Transverse colon (tissue), 4 donors: ENCODE measurements around the gene YTHDC2. TPM values are rescaled to one million over a fixed set of nuclear protein-coding genes. Genes with fewer than 3 reads are reported as not detected.
A peak's percentile ranks its signal among the peaks of the same experiment; 100 is the strongest.

ENCODE experiments used
- DNase-seq: peaks from one replicate; pipeline ENCODE4 v3.0.0-alpha.2; 2019
- H3K27ac ChIP-seq, 4 donors: fragments of 200-600 bp; sonication (generic); 2 replicates each; pipeline ENCODE4 v1.5.1; 2016 to 2018; ENCODE audit warnings: inconsistent platforms in 4 of 4
- H3K27me3 ChIP-seq: fragments of 200-600 bp; sonication (generic); 2 replicates; pipeline ENCODE4 v1.5.1; 2017; ENCODE audit warnings: inconsistent platforms
- H3K36me3 ChIP-seq, 4 donors: fragments of 200-600 bp; sonication (generic); 2 replicates each; pipeline ENCODE4 v1.5.1; 2017 to 2019; ENCODE audit warnings: inconsistent platforms in 4 of 4
- H3K4me1 ChIP-seq, 4 donors: fragments of 200-600 bp; sonication (generic); 2 replicates each; pipeline ENCODE4 v1.5.1; 2017 to 2020; ENCODE audit warnings: inconsistent platforms in 4 of 4
- H3K4me3 ChIP-seq, 4 donors: fragments of 200-600 bp; sonication (generic); 1 replicate in 1 of 4; 2 replicates in 3 of 4; pipeline versions ENCODE4 v1.5.1 to v1.6.1; 2017 to 2019; ENCODE audit warnings: inconsistent platforms in 4 of 4
- H3K9me3 ChIP-seq, 2 donors: fragments of 200-600 bp; sonication (generic); 2 replicates each; pipeline ENCODE4 v1.5.1; 2017 to 2019; ENCODE audit warnings: inconsistent platforms in 2 of 2
- CTCF ChIP-seq, 5 experiments: fragments of 200-600 bp in 3 of 5; fragments of 450-650 bp in 2 of 5; sonication (generic) in 3 of 5; IDR thresholded peaks; 1 replicate in 2 of 5; 2 replicates in 3 of 5; pipeline ENCODE4 v1.5.1; 2016 to 2017; ENCODE audit warnings: antibody characterized with exemption in 5 of 5, inconsistent platforms in 3 of 5, mild to moderate bottlenecking in 2 of 5, moderate library complexity in 1 of 5
- EP300 ChIP-seq: sonication (generic); formaldehyde crosslinking; IDR thresholded peaks from one replicate; pipeline ENCODE4 v1.6.1; 2017; ENCODE audit warnings: antibody characterized with exemption, low read depth
- POLR2A ChIP-seq: fragments of 450-650 bp; IDR thresholded peaks from one replicate; pipeline ENCODE4 v1.6.1; 2016; ENCODE audit warnings: antibody characterized with exemption, mild to moderate bottlenecking, moderate library complexity
- POLR2AphosphoS5 ChIP-seq, 3 donors: sonication (generic); formaldehyde crosslinking; IDR thresholded peaks; one replicate each; pipeline ENCODE4 v1.6.1; 2016; ENCODE audit warnings: antibody characterized with exemption in 3 of 3
- WGBS, 2 donors: methylation state at CpG; one replicate each; pipeline ENCODE4 v1.1.5; 2018; ENCODE audit warnings: low coverage in 1 of 2; 5-methylcytosine and 5-hydroxymethylcytosine counted together
- in situ Hi-C, 4 donors: fragments of 200-750 bp; cut with MboI; loops; one replicate each; pipeline versions ENCODE4 v1.15.0 to v1.15.1; 2017; ENCODE audit warnings: low sequenced_read_pairs in 3 of 4, low pct_ligation_motif_present in 1 of 4, low pct_unique_long_range_greater_than_20kb in 1 of 4
- intact Hi-C: fragments of 100-400 bp; cut with DNase I; formaldehyde crosslinking; loops from one replicate; pipeline ENCODE4 v1.15.1; 2023; ENCODE audit warnings: low total_unique reads
- total RNA-seq, 4 donors: library from RNA; depleted of rRNA; stranded (reverse); fragments of >200 nt; gene quantifications; one replicate each; pipeline ENCODE4 v1.1.0, GENCODE V29; 2016

YTHDC2 gene
- total RNA-seq, 4 donors from 2014 or later: 23.6 to 35.4 (median 27.6) TPM

- peaks cover 0 to 4% (median 0%) of the 10 kb centered on the region in 4 donors for H3K4me1 ChIP-seq
- H3K9me3 ChIP-seq: no peaks in the 10 kb centered on the region
- intact Hi-C loops: no loop called here
- no peak overlapping the region for H3K27ac ChIP-seq
- H3K36me3 ChIP-seq: no peaks in the 10 kb centered on the region
- no peak for DNase-seq
- no peak for TF ChIP-seq CTCF (IDR thresholded peaks at IDR 0.05)
- no peak for TF ChIP-seq POLR2AphosphoS5 (IDR thresholded peaks at IDR 0.05)
- no peak for TF ChIP-seq POLR2A
- TF ChIP-seq EP300: no peak
- H3K27me3 ChIP-seq: no peaks in the 10 kb centered on the region
- in situ Hi-C loops: loop anchor here (10.0 to 25.0 kb wide), 3 partner anchors 134 to 521 kb away; partner anchors contain the start of gene DCP2 (in 3 of the 4)
- no peak overlapping the region for H3K4me3 ChIP-seq
These were observed 4.7 kb upstream of the YTHDC2 start for GRCh38 chr5:113508756-113509155.

GRCh38 chr5:113510836-113511451, 2.5 kb upstream of the YTHDC2 start:
- H3K27me3 ChIP-seq: no peaks in the 10 kb centered on the region
- peaks cover 0 to 16% (median 10%) of the 10 kb centered on the region in 4 donors for H3K4me1 ChIP-seq
- WGBS, 2 donors: 41 to 55% methylated on average over 4 to 6 of the region's 6 CpGs
- TF ChIP-seq POLR2A (no peak), EP300 (no peak), CTCF (IDR thresholded peaks at IDR 0.05) (peak; percentile 27 to 44 (median 34)), POLR2AphosphoS5 (IDR thresholded peaks at IDR 0.05) (no peak)
- no peak overlapping the region for H3K27ac ChIP-seq
- no peak for DNase-seq
- H3K36me3 ChIP-seq: no peaks in the 10 kb centered on the region
- in situ Hi-C loops (loop anchor here in 3 of 4 donors (25.0 kb wide), 1 partner anchor 524 kb away; the partner anchor contains the start of gene DCP2 (in 3 of the 3)), intact Hi-C loops (loop anchor here (5.0 to 10.0 kb wide), 2 partner anchors 136 to 514 kb away; no protein-coding TSS in a partner anchor)
- H3K4me3 ChIP-seq: no peak overlapping the region
- no peaks in the 10 kb centered on the region for H3K9me3 ChIP-seq

GRCh38 chr5:113512341-113512740, 1.2 kb upstream of the YTHDC2 start:
- intact Hi-C loops (loop anchor here (5.0 to 10.0 kb wide), 2 partner anchors 138 to 515 kb away; no protein-coding TSS in a partner anchor), in situ Hi-C loops (loop anchor here in 3 of 4 donors (25.0 kb wide), 1 partner anchor 525 kb away; the partner anchor contains the start of gene DCP2 (in 3 of the 3))
- H3K27ac ChIP-seq: no peak overlapping the region

More at GRCh38 chr5:113512341-113512740, 1.2 kb upstream of the YTHDC2 start:
- Histone ChIP-seq H3K27me3 (no peaks in the 10 kb centered on the region), H3K9me3 (no peaks in the 10 kb centered on the region), H3K4me3 (no peak overlapping the region), H3K4me1 (peaks cover 0 to 25% (median 10%) of the 10 kb centered on the region in 4 donors), H3K36me3 (no peaks in the 10 kb centered on the region)
- 83 to 90% methylated on average over 3 of the region's 3 CpGs for WGBS, 2 donors
- DNase-seq: no peak
- TF ChIP-seq POLR2A: no peak
- TF ChIP-seq POLR2AphosphoS5 (IDR thresholded peaks at IDR 0.05): no peak
- TF ChIP-seq CTCF (IDR thresholded peaks at IDR 0.05): no peak
- TF ChIP-seq EP300: no peak
